Measurements from ENCODE around the gene DNAJC5. TPM values are rescaled to one million over a fixed set of nuclear protein-coding genes. Genes with fewer than 3 reads are reported as not detected.
"Not testable (repeated sequence)": the region's sequence is repeated elsewhere in the genome, so short reads cannot be mapped to it uniquely, and the experiment has no call there.

Gene DNAJC5
- total RNA-seq, 2 donors from 2014 or later: 67.6 to 89.1 TPM

DNA sequence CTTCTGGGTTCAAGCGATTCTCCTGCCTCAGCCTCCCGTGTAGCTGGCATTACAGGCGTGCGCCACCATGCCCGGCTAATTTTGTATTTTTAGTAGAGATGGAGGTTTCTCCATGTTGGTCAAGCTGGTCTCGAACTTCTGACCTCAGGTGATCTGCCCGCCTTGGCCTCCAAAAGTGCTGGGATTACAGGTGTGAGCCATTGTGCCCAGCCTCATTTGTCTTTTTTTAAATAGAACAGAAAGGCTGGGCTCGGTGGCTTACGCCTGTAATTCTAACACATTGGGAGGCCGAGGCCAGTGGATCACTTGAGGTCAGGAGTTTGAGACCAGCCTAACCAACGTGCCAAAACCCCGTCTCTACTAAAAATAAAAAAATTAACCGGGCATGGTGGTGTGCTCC lies 27.9 kb upstream of the DNAJC5 start:
- peaks cover 17 to 22% of the 10 kb centered on the region in 2 donors for H3K4me1 Mint-ChIP-seq (ENCODE audit: low read depth in 2 of 2)
- not testable (repeated sequence) for H3K27ac Mint-ChIP-seq; H3K36me3 Mint-ChIP-seq; ATAC-seq; H3K27me3 Mint-ChIP-seq; DNase-seq (ENCODE audit: low spot score); H3K9me3 Mint-ChIP-seq
- H3K4me3 Mint-ChIP-seq: peak overlapping the region; percentile 94

DNA sequence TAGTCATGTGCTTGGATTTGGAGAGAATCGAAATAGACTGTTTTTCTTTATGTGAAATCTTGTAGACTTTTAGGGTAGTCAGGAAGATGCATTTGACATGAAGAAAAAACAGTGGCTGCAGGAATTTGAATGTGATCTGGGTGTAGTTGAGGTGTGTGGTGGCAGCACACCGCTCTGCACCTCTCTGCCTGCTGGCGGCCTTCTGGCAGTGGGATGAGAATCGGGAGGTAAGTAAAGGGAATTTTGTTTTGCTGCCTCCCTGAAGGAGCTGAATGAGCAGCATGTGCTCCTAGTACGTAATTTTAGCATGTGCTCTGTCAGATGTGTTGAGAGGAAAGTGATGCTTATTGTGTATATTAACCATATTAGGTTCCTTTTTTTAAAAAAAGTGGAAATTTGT lies 26.7 kb upstream of the DNAJC5 start:
- H3K9me3 Mint-ChIP-seq: no peaks in the 10 kb centered on the region
- no peak overlapping the region for H3K4me3 Mint-ChIP-seq
- no peak overlapping the region for H3K27ac Mint-ChIP-seq
- ATAC-seq (no peak), DNase-seq (ENCODE audit: low spot score) (no peak)
- no peaks in the 10 kb centered on the region for H3K27me3 Mint-ChIP-seq
- no peaks in the 10 kb centered on the region for H3K36me3 Mint-ChIP-seq
- peaks cover 14 to 21% of the 10 kb centered on the region in 2 donors for H3K4me1 Mint-ChIP-seq (ENCODE audit: low read depth in 2 of 2)

DNA sequence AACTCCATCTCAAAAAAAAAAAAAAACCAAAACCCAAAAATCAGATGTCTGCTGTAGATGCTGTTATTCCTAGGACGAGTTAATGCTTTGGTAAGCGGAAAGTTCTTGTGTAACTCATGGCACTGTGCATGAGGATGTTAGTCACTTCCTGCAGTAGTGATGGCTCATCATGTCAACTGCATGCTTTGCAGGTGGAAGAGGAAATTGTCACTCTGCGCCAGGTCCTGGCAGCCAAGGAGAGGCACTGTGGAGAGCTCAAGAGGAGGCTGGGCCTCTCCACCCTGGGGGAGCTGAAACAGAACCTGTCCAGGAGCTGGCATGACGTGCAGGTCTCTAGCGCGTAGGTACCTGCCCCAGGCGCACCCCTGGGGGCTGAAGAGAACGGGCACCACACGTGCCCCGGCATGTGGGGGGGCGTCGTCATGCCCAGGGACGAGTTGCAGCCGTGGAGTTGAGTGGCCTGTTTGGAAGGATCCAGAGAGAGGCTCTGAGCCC lies 21.4 kb upstream of the DNAJC5 start:
- Mint-ChIP-seq H3K4me1 (ENCODE audit: low read depth in 2 of 2) (peaks cover 5 to 7% of the 10 kb centered on the region in 2 donors), H3K27me3 (no peaks in the 10 kb centered on the region), H3K9me3 (no peaks in the 10 kb centered on the region), H3K36me3 (peaks cover 8% of the 10 kb centered on the region), H3K4me3 (peak overlapping the region; percentile 40), H3K27ac (peak overlapping the region; percentile 73 to 75)
- ATAC-seq: peak; percentile 84 to 91
- DNase-seq (ENCODE audit: low spot score): no peak

DNA sequence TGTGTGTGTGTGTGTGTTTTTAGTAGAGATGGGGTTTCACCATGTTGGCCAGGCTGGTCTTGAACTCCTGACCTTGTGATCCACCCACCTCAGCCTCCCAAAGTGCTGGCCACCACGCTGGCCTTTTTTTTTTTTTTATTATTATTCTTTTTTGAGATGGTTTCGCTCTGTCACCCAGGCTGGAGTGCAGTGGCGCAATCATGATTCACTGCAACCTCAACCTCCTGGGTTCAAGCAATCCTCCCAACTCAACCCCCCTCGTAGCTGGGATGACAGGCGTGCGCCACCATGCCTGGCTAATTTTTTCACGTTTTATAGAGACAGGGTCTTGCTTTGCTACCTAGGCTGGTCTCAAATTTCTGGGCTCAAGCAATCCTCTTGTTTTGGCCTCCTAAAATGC lies 20.7 kb upstream of the DNAJC5 start:
- not testable (repeated sequence) for H3K36me3 Mint-ChIP-seq; DNase-seq (ENCODE audit: low spot score); H3K27me3 Mint-ChIP-seq; H3K4me3 Mint-ChIP-seq; H3K27ac Mint-ChIP-seq; H3K9me3 Mint-ChIP-seq; ATAC-seq; H3K4me1 Mint-ChIP-seq (ENCODE audit: low read depth in 2 of 2)

GRCh38 chr20:63876489-63877036 lies 18.4 kb upstream of the DNAJC5 start:
- Mint-ChIP-seq H3K4me1 (ENCODE audit: low read depth in 2 of 2) (peaks cover 5 to 7% of the 10 kb centered on the region in 2 donors), H3K9me3 (no peaks in the 10 kb centered on the region), H3K4me3 (no peak overlapping the region), H3K27ac (no peak overlapping the region), H3K36me3 (peaks cover 8% of the 10 kb centered on the region), H3K27me3 (no peaks in the 10 kb centered on the region)
- no peak for ATAC-seq
- DNase-seq (ENCODE audit: low spot score): no peak

DNA sequence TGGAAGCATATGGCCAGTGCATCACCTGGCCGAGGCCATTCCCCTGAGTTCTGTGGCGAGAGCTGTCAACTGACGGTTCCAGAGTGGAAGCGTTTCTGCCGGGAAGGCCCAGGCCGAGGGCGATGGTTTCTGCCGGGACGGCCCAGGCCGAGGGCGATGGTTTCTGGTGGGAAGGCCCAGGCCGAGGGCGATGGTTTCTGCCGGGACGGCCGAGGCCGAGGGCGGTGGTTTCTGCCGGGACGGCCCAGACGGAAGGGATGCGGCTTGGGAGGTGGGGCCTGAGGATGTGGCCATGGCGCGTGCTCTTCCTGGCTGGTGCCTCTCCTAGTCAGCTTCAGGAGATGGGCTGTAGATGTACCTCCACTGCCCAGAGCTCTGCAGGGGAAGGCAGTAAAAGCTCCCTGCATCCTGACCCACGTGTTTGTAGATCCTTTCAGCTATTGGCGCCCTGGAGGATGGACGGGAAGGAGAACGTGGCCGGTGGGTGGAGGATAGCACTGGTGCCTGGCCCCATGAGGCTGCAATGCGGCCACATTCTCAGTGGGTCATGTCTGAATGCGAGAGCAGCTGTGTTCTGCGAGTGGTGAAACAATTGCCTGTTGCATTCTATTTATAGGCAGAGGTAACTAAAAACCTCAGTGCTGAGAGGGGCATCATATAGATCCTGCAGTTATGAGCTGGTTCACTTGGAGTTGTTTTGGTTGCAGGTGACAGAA lies 17.0 kb upstream of the DNAJC5 start:
- Mint-ChIP-seq H3K27me3 (no peaks in the 10 kb centered on the region), H3K9me3 (no peaks in the 10 kb centered on the region), H3K27ac (no peak overlapping the region), H3K4me3 (no peak overlapping the region), H3K4me1 (ENCODE audit: low read depth in 2 of 2) (peaks cover 7 to 8% of the 10 kb centered on the region in 2 donors), H3K36me3 (peaks cover 8% of the 10 kb centered on the region)
- DNase-seq (ENCODE audit: low spot score): no peak
- ATAC-seq: no peak

DNA sequence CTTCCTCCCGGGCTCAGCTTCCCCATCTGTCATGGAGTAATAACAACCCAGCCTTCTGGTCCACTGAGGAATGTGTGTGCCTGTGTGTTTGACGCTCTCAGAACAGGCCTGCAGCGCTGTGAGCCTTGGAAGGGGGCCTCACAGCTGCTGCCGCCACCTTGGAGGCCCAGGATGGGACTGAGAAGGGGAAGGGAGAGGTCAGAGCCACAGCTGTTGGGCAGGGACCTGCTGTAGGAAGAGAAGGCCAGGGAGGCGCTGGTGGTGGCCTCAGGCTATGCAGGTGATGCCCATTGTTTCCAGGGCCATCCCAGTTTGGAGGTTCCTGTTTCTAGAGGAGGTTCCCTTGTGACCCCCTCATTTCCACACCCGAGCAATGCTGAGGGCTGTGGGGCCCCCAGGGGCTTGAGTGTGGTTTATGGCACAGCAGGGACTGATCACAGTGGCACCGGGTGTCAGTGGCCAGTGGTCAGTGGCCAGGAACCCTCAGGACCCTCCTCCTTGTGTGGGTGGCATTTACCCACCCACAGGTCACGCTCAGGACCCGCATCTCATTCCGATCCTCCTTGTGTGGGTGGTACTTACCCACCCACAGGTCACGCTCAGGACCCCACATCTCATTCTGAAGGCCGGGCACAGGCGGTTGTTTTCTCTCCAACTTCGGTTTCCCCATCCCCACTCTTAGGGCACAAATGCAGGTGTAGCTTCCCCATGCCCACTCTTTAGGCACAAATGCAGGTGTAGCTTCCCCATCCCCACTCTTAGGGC lies 15.8 kb upstream of the DNAJC5 start:
- no peaks in the 10 kb centered on the region for H3K27me3 Mint-ChIP-seq
- no peak overlapping the region for H3K4me3 Mint-ChIP-seq
- ATAC-seq (no peak), DNase-seq (ENCODE audit: low spot score) (no peak)
- no peak overlapping the region for H3K27ac Mint-ChIP-seq
- no peaks in the 10 kb centered on the region for H3K9me3 Mint-ChIP-seq
- H3K36me3 Mint-ChIP-seq: peaks cover 8% of the 10 kb centered on the region
- H3K4me1 Mint-ChIP-seq (ENCODE audit: low read depth in 2 of 2): peaks cover 0 to 7% of the 10 kb centered on the region in 2 donors

- not testable (repeated sequence) for ATAC-seq; H3K36me3 Mint-ChIP-seq; H3K27ac Mint-ChIP-seq; H3K4me3 Mint-ChIP-seq; H3K27me3 Mint-ChIP-seq; DNase-seq (ENCODE audit: low spot score); H3K9me3 Mint-ChIP-seq
- H3K4me1 Mint-ChIP-seq (ENCODE audit: low read depth in 2 of 2): peaks cover 6 to 13% of the 10 kb centered on the region in 2 donors
Measured at GRCh38 chr20:63880901-63881300, 14.0 kb upstream of the DNAJC5 start.

GRCh38 chr20:63881451-63882226 lies 13.3 kb upstream of the DNAJC5 start:
- no peak overlapping the region for H3K27ac Mint-ChIP-seq
- H3K36me3 Mint-ChIP-seq: no peaks in the 10 kb centered on the region
- no peak overlapping the region for H3K4me3 Mint-ChIP-seq
- no peak for DNase-seq (ENCODE audit: low spot score)
- no peak for ATAC-seq
- peaks cover 6 to 13% of the 10 kb centered on the region in 2 donors for H3K4me1 Mint-ChIP-seq (ENCODE audit: low read depth in 2 of 2)
- no peaks in the 10 kb centered on the region for H3K27me3 Mint-ChIP-seq
- no peaks in the 10 kb centered on the region for H3K9me3 Mint-ChIP-seq

DNA sequence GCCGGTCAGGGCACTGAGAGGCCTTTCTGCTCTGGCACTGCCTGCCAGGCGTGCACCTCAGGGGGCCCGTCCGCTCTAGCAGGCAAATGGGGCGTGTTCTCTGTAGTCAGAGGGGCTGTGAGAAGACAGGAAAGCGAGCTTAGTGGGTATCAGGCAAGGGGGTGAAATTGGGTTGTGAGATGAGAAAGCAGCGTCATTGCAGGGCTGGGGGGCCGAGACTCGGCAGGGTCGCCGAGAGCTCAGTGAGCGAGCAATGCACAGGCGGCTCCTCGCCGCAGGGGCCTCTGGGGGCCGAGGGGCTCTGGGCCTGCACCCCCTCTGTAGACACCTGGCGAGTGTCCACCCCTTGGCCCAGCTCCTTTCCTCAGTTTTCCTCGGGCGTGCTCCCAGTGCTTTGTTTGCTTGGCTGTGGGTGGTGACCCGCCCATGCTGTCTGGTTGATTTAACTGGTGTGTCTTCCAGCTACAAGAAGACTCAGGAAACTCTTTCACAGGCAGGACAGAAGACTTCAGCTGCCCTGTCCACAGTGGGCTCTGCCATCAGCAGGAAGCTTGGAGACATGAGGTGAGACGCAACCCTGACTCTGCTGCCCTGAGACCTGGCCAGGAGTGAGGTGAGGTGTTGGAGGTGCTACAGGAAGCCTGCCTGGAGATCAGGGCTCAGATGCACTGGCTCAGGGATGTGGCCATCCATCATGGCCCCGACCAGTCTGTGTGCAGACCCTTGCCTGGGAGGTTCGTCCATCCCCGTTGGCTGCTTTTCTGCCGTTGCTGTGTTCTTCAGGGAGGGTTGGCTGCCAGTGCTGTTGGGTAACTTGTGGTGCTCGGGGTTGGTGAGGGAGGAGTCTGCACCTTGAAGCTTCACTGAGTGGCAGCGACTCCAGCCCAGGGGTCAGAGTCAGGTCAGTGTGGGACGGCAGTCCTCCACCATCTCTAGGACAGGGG lies 12.4 kb upstream of the DNAJC5 start:
- H3K36me3 Mint-ChIP-seq: no peaks in the 10 kb centered on the region
- no peaks in the 10 kb centered on the region for H3K27me3 Mint-ChIP-seq
- DNase-seq (ENCODE audit: low spot score) (no peak), ATAC-seq (no peak)
- H3K4me3 Mint-ChIP-seq: no peak overlapping the region
- no peaks in the 10 kb centered on the region for H3K9me3 Mint-ChIP-seq
- no peak overlapping the region for H3K27ac Mint-ChIP-seq
- H3K4me1 Mint-ChIP-seq (ENCODE audit: low read depth in 2 of 2): peaks cover 6 to 13% of the 10 kb centered on the region in 2 donors

DNA sequence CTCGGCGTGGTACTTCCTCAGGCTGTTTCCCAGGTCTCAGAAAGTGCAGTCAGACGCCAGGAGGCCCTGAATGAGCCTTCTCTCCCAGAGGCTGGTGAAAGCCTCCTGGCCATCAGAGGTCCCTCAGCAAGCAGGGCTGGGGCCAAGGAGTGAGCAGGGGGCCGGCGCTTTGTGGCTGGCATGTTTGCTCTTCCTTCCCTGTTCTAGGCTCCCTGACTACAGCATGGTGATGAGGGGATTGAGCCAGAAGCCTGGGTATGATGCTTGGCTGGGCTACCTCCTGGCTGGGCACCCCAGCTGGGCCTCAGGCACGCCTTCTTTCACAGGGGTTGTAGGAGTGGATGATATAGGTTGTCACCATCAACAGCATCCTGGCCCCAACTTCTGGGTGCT lies 11.7 kb upstream of the DNAJC5 start:
- H3K27ac Mint-ChIP-seq: no peak overlapping the region
- H3K27me3 Mint-ChIP-seq: no peaks in the 10 kb centered on the region
- H3K4me3 Mint-ChIP-seq: no peak overlapping the region
- H3K9me3 Mint-ChIP-seq: no peaks in the 10 kb centered on the region
- H3K36me3 Mint-ChIP-seq: no peaks in the 10 kb centered on the region
- H3K4me1 Mint-ChIP-seq (ENCODE audit: low read depth in 2 of 2): peaks cover 6 to 13% of the 10 kb centered on the region in 2 donors
- no peak for ATAC-seq
- DNase-seq (ENCODE audit: low spot score): no peak

GRCh38 chr20:63884506-63885263 lies 10.2 kb upstream of the DNAJC5 start:
- ATAC-seq: peak; percentile 43 to 69
- Mint-ChIP-seq H3K4me1 (ENCODE audit: low read depth in 2 of 2) (peaks cover 6 to 13% of the 10 kb centered on the region in 2 donors), H3K9me3 (no peaks in the 10 kb centered on the region), H3K4me3 (no peak overlapping the region), H3K27me3 (no peaks in the 10 kb centered on the region), H3K27ac (no peak overlapping the region), H3K36me3 (no peaks in the 10 kb centered on the region)
- DNase-seq (ENCODE audit: low spot score): no peak

Data from natural killer cell treated with Interleukin-12 subunit alpha and Interleukin-12 subunit beta and Interleukin-15 and Interleukin-18, amount 100 ng/mL, for 72 hours (primary cell).